Gastrocnemius medialis (tissue), 4 donors: ENCODE results near the gene PAIP2B.

Experiments used
- CTCF ChIP-seq, 5 experiments: fragments of 450-650 bp in 3 of 5; fragments of 200-600 bp in 2 of 5; sonication (generic) in 2 of 5; IDR thresholded peaks in 4 of 5; conservative IDR thresholded peaks in 1 of 5; 1 replicate in 4 of 5; 2 replicates in 1 of 5; pipeline ENCODE4 v1.5.1; 2016 to 2019; ENCODE audit warnings: antibody characterized with exemption in 5 of 5, mild to moderate bottlenecking in 3 of 5, moderate library complexity in 3 of 5
- POLR2A ChIP-seq, 2 donors: fragments of 450-650 bp; IDR thresholded peaks; one replicate each; pipeline ENCODE4 v1.6.1; 2017; ENCODE audit warnings: antibody characterized with exemption in 2 of 2, mild to moderate bottlenecking in 2 of 2, moderate library complexity in 2 of 2

- TF ChIP-seq CTCF (IDR thresholded peaks at IDR 0.05 in 4 of 5, conservative IDR thresholded peaks at IDR 0.05 in 1 of 5), result no peak
- TF ChIP-seq POLR2A (IDR thresholded peaks at IDR 0.05), result no peak
Observed at GRCh38 chr2:71136174-71136573, 90.7 kb downstream of the PAIP2B start.
